ENCODE measurements around the gene PAM16.

Gene PAM16

DNA sequence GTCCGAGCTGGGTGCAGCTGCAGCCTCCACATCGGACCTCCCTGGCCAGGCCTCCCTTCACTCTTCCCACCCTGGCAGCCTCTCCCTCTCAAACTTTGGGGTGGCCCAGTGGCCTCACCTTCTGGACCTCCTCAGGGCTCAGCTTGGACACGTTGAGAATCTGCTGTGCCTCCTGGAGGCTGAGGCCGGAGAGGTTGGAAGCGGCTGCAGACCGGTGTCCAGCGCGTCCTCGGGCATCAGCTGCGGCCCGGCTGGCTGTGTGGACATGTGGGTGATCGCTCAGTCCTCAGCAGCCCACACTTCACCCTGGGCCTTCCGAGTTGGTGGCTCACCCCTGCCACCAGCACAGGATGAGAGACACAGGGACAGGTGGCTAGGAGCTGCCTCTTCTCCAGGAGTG, 9.9 kb downstream of the PAM16 start:
- TF ChIP-seq, protein P1, sequence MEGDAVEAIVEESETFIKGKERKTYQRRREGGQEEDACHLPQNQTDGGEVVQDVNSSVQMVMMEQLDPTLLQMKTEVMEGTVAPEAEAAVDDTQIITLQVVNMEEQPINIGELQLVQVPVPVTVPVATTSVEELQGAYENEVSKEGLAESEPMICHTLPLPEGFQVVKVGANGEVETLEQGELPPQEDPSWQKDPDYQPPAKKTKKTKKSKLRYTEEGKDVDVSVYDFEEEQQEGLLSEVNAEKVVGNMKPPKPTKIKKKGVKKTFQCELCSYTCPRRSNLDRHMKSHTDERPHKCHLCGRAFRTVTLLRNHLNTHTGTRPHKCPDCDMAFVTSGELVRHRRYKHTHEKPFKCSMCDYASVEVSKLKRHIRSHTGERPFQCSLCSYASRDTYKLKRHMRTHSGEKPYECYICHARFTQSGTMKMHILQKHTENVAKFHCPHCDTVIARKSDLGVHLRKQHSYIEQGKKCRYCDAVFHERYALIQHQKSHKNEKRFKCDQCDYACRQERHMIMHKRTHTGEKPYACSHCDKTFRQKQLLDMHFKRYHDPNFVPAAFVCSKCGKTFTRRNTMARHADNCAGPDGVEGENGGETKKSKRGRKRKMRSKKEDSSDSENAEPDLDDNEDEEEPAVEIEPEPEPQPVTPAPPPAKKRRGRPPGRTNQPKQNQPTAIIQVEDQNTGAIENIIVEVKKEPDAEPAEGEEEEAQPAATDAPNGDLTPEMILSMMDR (IDR thresholded peaks at IDR 0.05; ENCODE audit: low read depth, low read length): no peak
- Histone ChIP-seq H3K36me3 (peaks cover 34% of the 10 kb centered on the region), H3K9me3 (ENCODE audit: severe bottlenecking) (no peaks in the 10 kb centered on the region), H3K27ac (no peak overlapping the region), H3K27me3 (ENCODE audit: insufficient read depth, low read depth, severe bottlenecking) (no peaks in the 10 kb centered on the region), H3K4me3 (ENCODE audit: low read depth, low read length) (no peak overlapping the region)
- no peak for DNase-seq

DNA sequence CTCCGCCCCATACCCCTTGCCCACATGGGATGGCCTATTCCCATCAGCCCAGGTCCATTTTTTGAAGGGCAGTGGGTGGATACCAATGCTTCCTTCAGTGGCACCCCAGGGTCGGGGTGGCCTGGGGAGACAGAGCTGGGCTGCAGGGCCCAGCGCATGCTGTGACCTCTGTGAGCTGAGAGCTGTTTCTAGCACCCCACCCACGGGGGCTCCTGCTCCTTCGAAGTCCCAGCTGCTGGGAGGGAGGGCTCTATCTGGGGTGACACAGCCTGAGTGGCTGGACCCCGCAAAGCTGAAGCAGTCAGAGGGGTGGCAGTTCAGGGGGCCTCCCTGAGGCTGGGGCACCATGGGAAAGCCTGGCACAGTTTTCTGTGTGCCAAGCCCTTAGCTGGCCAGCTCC, 10.7 kb downstream of the PAM16 start:
- no peak for DNase-seq
- H3K36me3 ChIP-seq: peaks cover 37% of the 10 kb centered on the region
- H3K27ac ChIP-seq: no peak overlapping the region; the same call in 1 of the 2 replicates
- no peaks in the 10 kb centered on the region for H3K27me3 ChIP-seq (ENCODE audit: insufficient read depth, low read depth, severe bottlenecking)
- H3K9me3 ChIP-seq (ENCODE audit: severe bottlenecking): no peaks in the 10 kb centered on the region
- H3K4me3 ChIP-seq (ENCODE audit: low read depth, low read length): no peak overlapping the region
- TF ChIP-seq, protein P1 (IDR thresholded peaks at IDR 0.05; ENCODE audit: low read depth, low read length): no peak

DNA sequence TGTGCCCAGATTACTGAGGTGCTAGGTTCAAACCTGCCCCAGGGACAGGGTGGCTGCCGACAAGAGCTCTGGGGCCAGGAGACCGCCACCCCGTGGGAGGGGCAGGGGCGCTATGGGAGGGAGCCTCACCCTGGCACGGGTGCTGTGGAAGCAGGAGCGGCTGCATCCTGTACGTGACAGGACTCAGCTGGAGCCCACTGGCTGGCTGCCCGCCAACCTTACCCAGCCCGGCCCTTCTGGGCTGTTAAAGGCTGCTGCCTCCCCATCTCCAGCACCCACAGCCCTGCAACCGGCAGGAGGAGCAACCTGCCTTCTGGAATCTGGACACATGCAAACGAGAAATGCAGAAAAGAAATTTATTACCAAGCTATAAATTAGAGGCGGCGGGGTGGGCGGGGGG, 11.2 kb downstream of the PAM16 start:
- Histone ChIP-seq H3K4me3 (ENCODE audit: low read depth, low read length) (no peak overlapping the region), H3K27me3 (ENCODE audit: insufficient read depth, low read depth, severe bottlenecking) (no peaks in the 10 kb centered on the region), H3K27ac (peak overlapping the region; percentile 31; the same call in 1 of the 2 replicates), H3K9me3 (ENCODE audit: severe bottlenecking) (no peaks in the 10 kb centered on the region), H3K36me3 (peaks cover 43% of the 10 kb centered on the region)
- TF ChIP-seq, protein P1 (IDR thresholded peaks at IDR 0.05; ENCODE audit: low read depth, low read length): no peak
- no peak for DNase-seq

DNA sequence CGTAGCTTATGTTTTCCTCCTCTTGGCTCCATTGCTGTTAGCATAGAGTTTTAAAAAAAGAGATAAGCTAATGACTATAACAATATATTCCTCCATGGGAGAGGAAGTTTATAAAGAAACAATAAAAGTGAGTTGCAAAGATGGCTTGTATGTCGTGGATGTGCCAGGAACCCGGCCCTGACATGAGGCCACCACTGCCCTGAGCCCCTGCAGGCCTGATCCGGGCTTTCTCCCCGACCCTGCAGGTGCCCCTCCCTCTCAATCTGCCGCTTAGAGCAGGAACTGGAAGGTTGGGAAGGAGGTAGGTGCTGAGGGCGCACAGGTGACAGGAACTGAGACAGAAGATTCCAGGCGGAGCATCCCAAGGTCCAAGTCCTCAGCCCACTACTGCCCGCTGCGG, 11.7 kb downstream of the PAM16 start:
- no peak for DNase-seq
- H3K27ac ChIP-seq: peak overlapping the region; percentile 31; the same call in 1 of the 2 replicates
- no peak overlapping the region for H3K4me3 ChIP-seq (ENCODE audit: low read depth, low read length)
- H3K36me3 ChIP-seq: peaks cover 47% of the 10 kb centered on the region
- H3K9me3 ChIP-seq (ENCODE audit: severe bottlenecking): no peaks in the 10 kb centered on the region
- TF ChIP-seq, protein P1 (IDR thresholded peaks at IDR 0.05; ENCODE audit: low read depth, low read length): no peak
- H3K27me3 ChIP-seq (ENCODE audit: insufficient read depth, low read depth, severe bottlenecking): no peaks in the 10 kb centered on the region

DNA sequence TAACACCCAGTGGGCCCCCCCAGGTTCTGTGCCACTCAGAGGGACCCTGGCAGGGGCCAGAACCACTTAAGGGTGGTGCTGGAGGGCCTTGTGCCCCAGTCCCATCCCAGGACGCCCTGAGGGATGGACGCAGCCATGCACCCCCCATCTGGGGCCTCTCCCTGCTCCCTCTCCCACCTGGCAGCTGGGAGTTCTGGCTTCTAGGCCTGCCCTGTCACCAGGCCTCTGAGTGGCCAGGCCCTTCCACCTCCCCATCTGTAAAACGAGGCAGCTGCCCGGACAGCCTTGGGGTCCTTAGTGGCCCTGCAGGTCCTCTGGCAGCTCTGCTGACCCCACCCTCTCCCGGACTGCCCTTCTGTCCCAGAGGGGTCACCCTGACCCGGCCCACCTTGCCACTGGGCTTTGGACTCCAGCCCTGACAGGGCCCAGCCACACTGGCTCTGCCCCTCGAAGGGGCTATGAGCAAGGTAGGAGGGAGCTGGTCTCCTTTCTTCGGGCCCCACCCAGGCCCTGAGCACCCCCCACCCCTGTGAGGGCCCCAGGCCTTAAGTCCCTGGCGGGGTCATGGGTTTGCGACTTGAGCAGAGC, 12.3 kb downstream of the PAM16 start:
- Histone ChIP-seq H3K27ac (peak overlapping the region; percentile 10; the same call in 1 of the 2 replicates), H3K36me3 (peaks cover 48% of the 10 kb centered on the region), H3K27me3 (ENCODE audit: insufficient read depth, low read depth, severe bottlenecking) (no peaks in the 10 kb centered on the region), H3K9me3 (ENCODE audit: severe bottlenecking) (no peaks in the 10 kb centered on the region), H3K4me3 (ENCODE audit: low read depth, low read length) (no peak overlapping the region)
- TF ChIP-seq, protein P1 (IDR thresholded peaks at IDR 0.05; ENCODE audit: low read depth, low read length): no peak
- DNase-seq: no peak

DNA sequence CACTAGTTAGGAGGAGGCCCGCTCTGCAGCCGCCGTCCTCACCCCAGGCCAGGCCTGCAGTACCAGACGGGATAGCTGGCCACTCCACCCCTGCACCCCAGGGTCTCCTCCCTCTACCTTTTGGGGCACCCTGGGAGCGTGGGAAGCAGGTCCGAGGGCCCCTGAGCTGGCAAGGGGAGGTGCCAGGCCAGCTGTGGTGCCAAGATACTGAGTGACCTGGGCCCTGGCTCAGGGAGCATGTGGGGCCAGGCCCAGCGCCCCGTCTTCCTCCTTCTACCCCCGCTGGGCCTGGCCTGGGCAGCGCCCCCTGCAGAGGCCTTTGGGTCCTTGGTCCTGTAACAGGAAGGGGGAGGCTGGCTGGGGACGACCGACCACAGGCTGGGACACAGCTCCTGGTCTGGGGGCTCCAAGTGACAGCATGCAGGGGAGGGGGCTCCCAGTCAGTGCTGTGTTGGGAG, 13.0 kb downstream of the PAM16 start:
- H3K27ac ChIP-seq: no peak overlapping the region
- H3K9me3 ChIP-seq (ENCODE audit: severe bottlenecking): no peaks in the 10 kb centered on the region
- TF ChIP-seq, protein P1 (IDR thresholded peaks at IDR 0.05; ENCODE audit: low read depth, low read length): 0 out of 2 replicates have a peak, but pooled peaks have one; percentile 10
- peaks cover 53% of the 10 kb centered on the region for H3K36me3 ChIP-seq
- no peak overlapping the region for H3K4me3 ChIP-seq (ENCODE audit: low read depth, low read length)
- H3K27me3 ChIP-seq (ENCODE audit: insufficient read depth, low read depth, severe bottlenecking): no peaks in the 10 kb centered on the region
- DNase-seq: no peak

All from WERI-Rb-1 (cell line).